ENCODE measurements around the gene GCK.

The GCK gene

GRCh38 chr7:44100458-44101302, 88.6 kb downstream of the GCK start:
- TF ChIP-seq ARNTL (CRISPR knock-in tag; IDR thresholded peaks at IDR 0.05; ENCODE audit: borderline replicate concordance, low read depth) (no peak), ZFP30 (CRISPR knock-in tag; IDR thresholded peaks at IDR 0.05) (no peak), ZNF565 (CRISPR knock-in tag; conservative IDR thresholded peaks at IDR 0.05; ENCODE audit: low read depth) (no peak), ZNF70 (CRISPR knock-in tag; IDR thresholded peaks at IDR 0.05) (no peak), ZC3H10 (CRISPR knock-in tag; IDR thresholded peaks at IDR 0.05) (no peak), POU6F1 (CRISPR knock-in tag; IDR thresholded peaks at IDR 0.05; ENCODE audit: borderline replicate concordance, low read depth) (no peak), ESRRG (CRISPR knock-in tag; IDR thresholded peaks at IDR 0.05) (no peak), TOX (CRISPR knock-in tag; IDR thresholded peaks at IDR 0.05; ENCODE audit: borderline replicate concordance) (no peak), CSDC2 (CRISPR knock-in tag; IDR thresholded peaks at IDR 0.05) (no peak), TSHZ2 (CRISPR knock-in tag; IDR thresholded peaks at IDR 0.05) (no peak), PATZ1 (CRISPR knock-in tag; IDR thresholded peaks at IDR 0.05; ENCODE audit: borderline replicate concordance) (no peak), ZNF8 (CRISPR knock-in tag; IDR thresholded peaks at IDR 0.05) (no peak)
- ATAC-seq, result peak; percentile 6

- TF ChIP-seq SNAI2 (CRISPR knock-in tag; IDR thresholded peaks at IDR 0.05) (no peak), ZNF70 (CRISPR knock-in tag; IDR thresholded peaks at IDR 0.05) (no peak), CSDC2 (CRISPR knock-in tag; IDR thresholded peaks at IDR 0.05) (no peak), PPARA (CRISPR knock-in tag; IDR thresholded peaks at IDR 0.05; ENCODE audit: borderline replicate concordance) (no peak), RARB (CRISPR knock-in tag; IDR thresholded peaks at IDR 0.05) (no peak), TOX (CRISPR knock-in tag; IDR thresholded peaks at IDR 0.05; ENCODE audit: borderline replicate concordance) (no peak), TSHZ2 (CRISPR knock-in tag; IDR thresholded peaks at IDR 0.05) (no peak), ZFP3 (CRISPR knock-in tag; IDR thresholded peaks at IDR 0.05) (no peak), TCF4 (CRISPR knock-in tag; IDR thresholded peaks at IDR 0.05; ENCODE audit: borderline replicate concordance) (no peak), PATZ1 (CRISPR knock-in tag; IDR thresholded peaks at IDR 0.05; ENCODE audit: borderline replicate concordance) (no peak), CREB5 (CRISPR knock-in tag; IDR thresholded peaks at IDR 0.05; ENCODE audit: low read depth) (no peak), OSR1 (CRISPR knock-in tag; IDR thresholded peaks at IDR 0.05) (no peak), ZFP30 (CRISPR knock-in tag; IDR thresholded peaks at IDR 0.05) (no peak), ESRRG (CRISPR knock-in tag; IDR thresholded peaks at IDR 0.05) (no peak), CSRNP3 (CRISPR knock-in tag; IDR thresholded peaks at IDR 0.05) (no peak), BACH2 (CRISPR knock-in tag; IDR thresholded peaks at IDR 0.05; ENCODE audit: borderline replicate concordance) (no peak), GLIS3 (CRISPR knock-in tag; IDR thresholded peaks at IDR 0.05) (no peak), ARNTL (CRISPR knock-in tag; IDR thresholded peaks at IDR 0.05; ENCODE audit: borderline replicate concordance, low read depth) (no peak), POU6F1 (CRISPR knock-in tag; IDR thresholded peaks at IDR 0.05; ENCODE audit: borderline replicate concordance, low read depth) (no peak), ZC3H10 (CRISPR knock-in tag; IDR thresholded peaks at IDR 0.05) (no peak)
- ATAC-seq, result no peak
Measured at GRCh38 chr7:44099669-44100068, 89.6 kb downstream of the GCK start.
